ENCODE results near the gene ARPC1B.
"Not testable (repeated sequence)": the region's sequence is repeated elsewhere in the genome, so short reads cannot be mapped to it uniquely, and the experiment has no call there.

The ARPC1B gene

GRCh38 chr7:99409806-99410205, 35.3 kb downstream of the ARPC1B start:
- no peak for DNase-seq (ENCODE audit: low read depth)

GRCh38 chr7:99410635-99411034, 36.1 kb downstream of the ARPC1B start:
- DNase-seq (ENCODE audit: low read depth) = no peak

- DNase-seq (ENCODE audit: low read depth) = not testable (repeated sequence)
Observed at GRCh38 chr7:99415513-99416127, 41.1 kb downstream of the ARPC1B start.

- no peak for DNase-seq (ENCODE audit: low read depth)
Observed at GRCh38 chr7:99418260-99418659, 43.7 kb downstream of the ARPC1B start.

- no peak for DNase-seq (ENCODE audit: low read depth)
Observed at GRCh38 chr7:99419323-99420021, 44.9 kb downstream of the ARPC1B start.

GRCh38 chr7:99420213-99420612, 45.7 kb downstream of the ARPC1B start:
- no peak for DNase-seq (ENCODE audit: low read depth)

- DNase-seq (ENCODE audit: low read depth) = no peak
Observed at GRCh38 chr7:99420986-99421385, 46.5 kb downstream of the ARPC1B start.

GRCh38 chr7:99422186-99422585, 47.7 kb downstream of the ARPC1B start:
- DNase-seq (ENCODE audit: low read depth) = no peak

GRCh38 chr7:99422625-99423024, 48.1 kb downstream of the ARPC1B start:
- DNase-seq (ENCODE audit: low read depth) = no peak

GRCh38 chr7:99424932-99425730, 50.6 kb downstream of the ARPC1B start:
- DNase-seq (ENCODE audit: low read depth) = no peak

- DNase-seq (ENCODE audit: low read depth) = no peak
Observed at GRCh38 chr7:99428972-99429566, 54.5 kb downstream of the ARPC1B start.

GRCh38 chr7:99429756-99430155, 55.2 kb downstream of the ARPC1B start:
- no peak for DNase-seq (ENCODE audit: low read depth)

GRCh38 chr7:99431756-99432540, 57.4 kb downstream of the ARPC1B start:
- not testable (repeated sequence) for DNase-seq (ENCODE audit: low read depth)

- DNase-seq (ENCODE audit: low read depth) = no peak
Observed at GRCh38 chr7:99433158-99433557, 58.6 kb downstream of the ARPC1B start.

- DNase-seq (ENCODE audit: low read depth) = no peak
Observed at GRCh38 chr7:99437946-99438572, 63.5 kb downstream of the ARPC1B start.

GRCh38 chr7:99438573-99439480, 64.3 kb downstream of the ARPC1B start, which contains the start of the genes CPSF4 and PTCD1:
Gene CPSF4 (plus strand): TSS chr7:99438943. CDS start chr7:99439083, 140 bp downstream.
Gene PTCD1 (minus strand): TSS chr7:99438798. CDS start chr7:99435242, 3,556 bp downstream.
- peak; percentile 76 for DNase-seq (ENCODE audit: low read depth)

- no peak for DNase-seq (ENCODE audit: low read depth)
Observed at GRCh38 chr7:99440195-99440594, 65.7 kb downstream of the ARPC1B start.
